Right atrium auricular region (tissue), 2 donors: ENCODE measurements around the gene CNTN4. TPM values are rescaled to one million over a fixed set of nuclear protein-coding genes. Genes with fewer than 3 reads are reported as not detected.

Experiments
- DNase-seq: peaks from one replicate; pipeline ENCODE4 v3.0.0-alpha.2; 2019; ENCODE audit warnings: low spot score
- H3K27ac ChIP-seq, 2 donors: fragments of 200-600 bp; sonication (generic); 1 replicate in 1 of 2; 2 replicates in 1 of 2; pipeline ENCODE4 v1.5.1; 2016 to 2019
- H3K27me3 ChIP-seq, 2 donors: fragments of 200-600 bp; sonication (generic); one replicate each; pipeline versions ENCODE4 v1.5.1 to v1.6.0; 2017 to 2019
- H3K36me3 ChIP-seq: fragments of 200-600 bp; sonication (generic); one replicate; pipeline ENCODE4 v1.5.1; 2016
- H3K4me1 ChIP-seq, 2 donors: fragments of 200-600 bp; sonication (generic); one replicate each; pipeline versions ENCODE4 v1.5.1 to v1.6.0; 2017 to 2019
- H3K4me3 ChIP-seq, 2 donors: fragments of 200-600 bp; sonication (generic); 1 replicate in 1 of 2; 2 replicates in 1 of 2; pipeline ENCODE4 v1.5.1; 2017 to 2019; ENCODE audit warnings: mild to moderate bottlenecking in 1 of 2, moderate library complexity in 1 of 2
- H3K9me3 ChIP-seq, 2 donors: fragments of 200-600 bp; sonication (generic); one replicate each; pipeline ENCODE4 v1.5.1; 2019
- total RNA-seq, 2 donors: library from RNA; depleted of rRNA; stranded (reverse); fragments of >200 nt; gene quantifications; one replicate each; pipeline ENCODE4 v1.1.0, GENCODE V29; 2016
- TF ChIP-seq, protein P1 (sequence below), 2 donors: fragments of 200-600 bp; sonication (generic); IDR thresholded peaks; one replicate each; pipeline ENCODE4 v1.5.1; 2019; ENCODE audit warnings: antibody characterized with exemption in 2 of 2

Gene CNTN4
- total RNA-seq, 2 donors from 2014 or later = 5.3 to 5.7 TPM

DNA sequence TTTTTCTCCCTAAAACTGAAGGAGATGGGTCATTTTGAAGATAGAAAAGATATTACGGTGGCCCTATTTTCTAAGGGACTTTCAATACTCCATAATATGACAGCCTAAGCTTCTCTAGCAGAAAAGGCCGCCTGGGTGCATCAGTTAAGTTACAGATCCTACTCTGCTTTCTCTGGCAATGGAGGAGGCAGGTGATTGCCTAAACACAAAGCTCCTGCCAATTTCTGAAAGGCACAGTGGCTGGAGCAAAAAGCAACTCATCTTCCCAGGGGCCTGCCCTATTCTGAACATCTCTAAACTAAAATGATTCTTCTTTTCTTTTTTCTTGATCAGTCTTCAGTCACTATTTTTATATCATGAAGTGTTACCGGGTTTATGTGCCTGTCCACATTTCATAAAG, 276.7 kb downstream of the CNTN4 start:
- TF ChIP-seq, protein P1, sequence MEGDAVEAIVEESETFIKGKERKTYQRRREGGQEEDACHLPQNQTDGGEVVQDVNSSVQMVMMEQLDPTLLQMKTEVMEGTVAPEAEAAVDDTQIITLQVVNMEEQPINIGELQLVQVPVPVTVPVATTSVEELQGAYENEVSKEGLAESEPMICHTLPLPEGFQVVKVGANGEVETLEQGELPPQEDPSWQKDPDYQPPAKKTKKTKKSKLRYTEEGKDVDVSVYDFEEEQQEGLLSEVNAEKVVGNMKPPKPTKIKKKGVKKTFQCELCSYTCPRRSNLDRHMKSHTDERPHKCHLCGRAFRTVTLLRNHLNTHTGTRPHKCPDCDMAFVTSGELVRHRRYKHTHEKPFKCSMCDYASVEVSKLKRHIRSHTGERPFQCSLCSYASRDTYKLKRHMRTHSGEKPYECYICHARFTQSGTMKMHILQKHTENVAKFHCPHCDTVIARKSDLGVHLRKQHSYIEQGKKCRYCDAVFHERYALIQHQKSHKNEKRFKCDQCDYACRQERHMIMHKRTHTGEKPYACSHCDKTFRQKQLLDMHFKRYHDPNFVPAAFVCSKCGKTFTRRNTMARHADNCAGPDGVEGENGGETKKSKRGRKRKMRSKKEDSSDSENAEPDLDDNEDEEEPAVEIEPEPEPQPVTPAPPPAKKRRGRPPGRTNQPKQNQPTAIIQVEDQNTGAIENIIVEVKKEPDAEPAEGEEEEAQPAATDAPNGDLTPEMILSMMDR (IDR thresholded peaks at IDR 0.05) = no peak

DNA sequence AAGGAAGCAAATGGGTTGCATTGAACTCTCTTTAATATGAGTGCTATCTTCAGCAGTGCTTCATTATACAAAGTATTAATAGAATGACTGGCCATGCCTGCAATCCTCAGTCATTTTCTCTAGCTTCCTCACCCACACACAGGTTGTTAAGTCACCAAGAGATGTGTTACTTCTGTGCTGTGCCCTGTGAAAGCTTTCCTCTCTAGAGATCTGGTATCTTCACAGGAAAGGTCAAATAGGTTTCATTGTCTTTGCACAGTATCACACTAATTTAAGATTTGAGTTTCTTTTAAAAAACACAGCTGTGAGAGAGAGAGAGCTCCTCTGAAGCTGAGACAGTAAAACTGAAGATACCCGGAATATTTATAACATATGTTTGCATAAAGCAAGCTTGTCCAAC, 278.6 kb downstream of the CNTN4 start:
- no peak overlapping the region for H3K27ac ChIP-seq
- no peaks in the 10 kb centered on the region for H3K27me3 ChIP-seq
- no peaks in the 10 kb centered on the region for H3K9me3 ChIP-seq
- no peaks in the 10 kb centered on the region for H3K36me3 ChIP-seq
- H3K4me3 ChIP-seq = no peak overlapping the region
- TF ChIP-seq, protein P1 (IDR thresholded peaks at IDR 0.05) = no peak
- DNase-seq = no peak
- no peaks in the 10 kb centered on the region for H3K4me1 ChIP-seq

More for the DNA sequence above, 276.7 kb downstream of the CNTN4 start:
- no peak for DNase-seq
- H3K4me1 ChIP-seq = no peaks in the 10 kb centered on the region
- H3K27me3 ChIP-seq = no peaks in the 10 kb centered on the region
- H3K27ac ChIP-seq = no peak overlapping the region
- H3K36me3 ChIP-seq = no peaks in the 10 kb centered on the region
- H3K4me3 ChIP-seq = no peak overlapping the region
- no peaks in the 10 kb centered on the region for H3K9me3 ChIP-seq

DNA sequence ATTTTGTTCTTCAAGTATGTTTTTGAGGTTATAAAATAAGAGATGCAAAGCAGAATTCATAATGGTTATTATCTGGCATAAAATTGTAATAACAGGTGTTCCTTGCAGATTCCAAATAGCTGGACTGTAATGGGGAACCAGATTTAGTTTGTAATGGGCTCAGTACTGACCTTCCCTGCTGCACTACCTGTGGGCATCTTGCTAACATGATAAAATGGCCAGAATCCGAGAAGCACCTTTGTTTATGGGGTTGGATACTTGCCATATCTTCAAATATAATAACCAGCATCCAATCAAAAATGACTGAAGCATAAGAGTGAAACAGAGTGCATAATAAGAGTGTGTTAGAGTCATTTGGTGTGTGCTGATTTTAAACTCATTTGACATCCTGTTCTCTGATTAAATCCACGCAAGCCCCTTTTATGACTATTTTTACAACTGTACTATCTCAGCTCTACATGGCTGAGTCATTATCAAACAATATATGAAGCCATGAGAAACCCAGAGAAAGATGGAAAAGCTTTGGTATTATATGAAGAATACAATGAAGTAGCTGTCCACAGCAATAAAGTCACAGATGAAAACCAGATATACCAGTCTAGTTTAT, 292.4 kb downstream of the CNTN4 start:
- no peak for DNase-seq
- Histone ChIP-seq H3K36me3 (no peaks in the 10 kb centered on the region), H3K4me3 (no peak overlapping the region), H3K27ac (no peak overlapping the region), H3K27me3 (no peaks in the 10 kb centered on the region), H3K4me1 (no peaks in the 10 kb centered on the region), H3K9me3 (no peaks in the 10 kb centered on the region)
- TF ChIP-seq, protein P1 (IDR thresholded peaks at IDR 0.05) = no peak

DNA sequence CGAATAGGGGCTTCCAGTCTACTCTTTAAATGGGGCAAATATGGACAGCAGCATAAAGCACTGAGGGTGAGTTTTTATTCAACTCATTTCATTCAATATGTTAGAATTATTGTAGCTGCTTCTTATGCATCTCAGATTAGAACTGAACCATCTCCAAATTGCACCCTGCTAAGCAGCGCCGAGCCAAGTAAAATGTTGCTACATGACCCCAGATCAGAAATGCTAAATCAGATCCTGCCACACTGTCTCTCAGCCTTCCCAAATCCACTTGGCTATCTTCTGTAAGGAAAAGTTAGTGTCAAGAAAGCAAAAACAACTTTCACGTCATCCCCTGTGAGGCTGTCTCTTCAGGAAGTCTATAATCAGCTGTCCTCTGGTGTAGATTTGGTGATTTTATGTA, 293.2 kb downstream of the CNTN4 start:
- DNase-seq = no peak
- Histone ChIP-seq H3K4me3 (no peak overlapping the region), H3K27me3 (no peaks in the 10 kb centered on the region), H3K27ac (no peak overlapping the region), H3K4me1 (no peaks in the 10 kb centered on the region), H3K36me3 (no peaks in the 10 kb centered on the region), H3K9me3 (no peaks in the 10 kb centered on the region)
- TF ChIP-seq, protein P1 (IDR thresholded peaks at IDR 0.05) = no peak

DNA sequence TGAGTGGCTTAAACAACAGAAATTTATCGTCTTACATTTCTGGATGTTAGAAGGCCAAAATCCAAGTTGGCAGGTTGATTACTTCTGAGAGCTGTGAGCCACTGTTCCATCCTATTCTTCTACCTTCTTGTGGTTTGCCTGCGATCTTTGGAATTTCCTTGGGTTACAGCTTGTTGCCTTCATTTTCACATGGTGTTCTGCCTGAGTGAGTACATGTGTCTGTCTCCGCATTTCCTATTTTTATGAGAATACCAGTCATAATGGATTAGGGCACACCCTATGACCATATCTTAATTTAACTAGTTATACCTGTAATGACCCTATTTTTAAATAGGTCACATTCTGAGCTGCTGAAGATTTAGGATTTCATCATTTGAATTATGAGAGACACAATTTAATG, 294.3 kb downstream of the CNTN4 start:
- TF ChIP-seq, protein P1 (IDR thresholded peaks at IDR 0.05) = no peak
- no peak for DNase-seq
- Histone ChIP-seq H3K4me3 (no peak overlapping the region), H3K9me3 (no peaks in the 10 kb centered on the region), H3K4me1 (no peaks in the 10 kb centered on the region), H3K36me3 (no peaks in the 10 kb centered on the region), H3K27me3 (no peaks in the 10 kb centered on the region), H3K27ac (no peak overlapping the region)

DNA sequence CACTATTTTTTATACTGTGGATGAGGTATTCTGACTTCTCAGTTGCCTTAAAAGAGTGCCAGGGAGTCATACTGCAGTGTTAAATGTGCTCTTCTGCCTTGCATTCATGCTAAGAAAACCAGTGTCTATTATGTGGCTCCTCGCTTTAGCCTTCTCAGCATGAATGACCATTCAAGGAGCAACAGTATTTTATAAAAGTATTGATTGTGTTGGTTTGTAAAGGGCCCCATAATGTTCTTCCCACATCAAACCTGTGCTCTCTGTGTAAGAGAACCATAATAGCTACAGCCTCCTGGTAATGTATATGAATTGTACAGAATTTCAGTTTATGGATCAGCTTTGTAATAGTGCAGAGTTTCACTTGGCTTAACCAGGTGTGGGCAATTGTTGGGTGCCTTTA, 316.4 kb downstream of the CNTN4 start:
- Histone ChIP-seq H3K36me3 (no peaks in the 10 kb centered on the region), H3K4me1 (no peaks in the 10 kb centered on the region), H3K27me3 (no peaks in the 10 kb centered on the region), H3K9me3 (no peaks in the 10 kb centered on the region), H3K27ac (no peak overlapping the region), H3K4me3 (no peak overlapping the region)
- no peak for DNase-seq
- TF ChIP-seq, protein P1 (IDR thresholded peaks at IDR 0.05) = no peak
